Measurements from ENCODE around the gene ARL5B. TPM values are rescaled to one million over a fixed set of nuclear protein-coding genes. Genes with fewer than 3 reads are reported as not detected.

Gene ARL5B
- total RNA-seq, 1 experiment from 2014 or later: 36.3 TPM

DNA sequence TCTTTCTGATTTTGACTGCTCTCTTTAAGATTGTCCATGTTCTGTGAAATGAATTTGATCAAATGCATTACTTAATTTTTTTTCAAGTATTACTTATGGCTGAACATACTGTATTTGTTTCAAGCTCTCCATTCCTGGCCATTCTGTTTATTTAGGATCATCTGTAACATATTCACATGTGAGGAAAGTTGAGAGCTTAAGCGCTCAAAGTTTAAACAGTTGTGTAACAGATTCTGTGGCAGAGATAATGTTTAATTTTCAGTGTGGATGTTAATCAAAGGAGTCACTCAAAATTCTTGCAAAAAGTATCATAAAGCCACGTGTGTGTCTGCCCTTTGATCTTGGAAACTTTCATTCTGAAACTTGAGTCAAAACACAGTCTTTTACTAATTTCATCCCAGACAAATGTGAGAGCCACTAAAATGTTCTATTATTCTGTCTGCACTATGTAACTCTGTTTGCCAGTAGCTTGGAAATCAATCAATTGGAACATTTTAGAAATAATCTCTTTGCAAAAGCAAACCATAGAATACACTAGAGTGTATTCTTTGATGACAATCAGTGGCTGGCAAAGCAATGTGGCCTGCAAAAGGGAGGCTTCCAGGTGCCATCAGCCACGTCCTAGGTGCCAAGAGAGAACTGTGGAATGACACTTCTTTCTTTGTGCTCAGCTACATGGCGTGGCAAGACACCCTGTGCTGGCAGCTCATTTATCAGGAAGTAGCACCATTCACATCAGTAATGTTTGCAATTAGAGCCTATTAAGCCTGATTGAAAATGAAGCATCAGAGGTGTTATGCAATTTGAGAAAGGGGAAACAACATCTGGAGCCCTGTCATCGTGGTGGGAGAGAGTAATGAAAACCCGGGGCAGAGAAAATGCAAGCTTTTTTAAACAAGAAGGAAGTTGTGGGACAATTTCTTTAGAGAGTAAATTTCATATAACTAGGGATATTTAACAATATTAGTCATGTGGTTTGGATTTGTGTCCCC, 40.9 kb downstream of the ARL5B start:
- Histone ChIP-seq H3K9me3 (replicated peaks) (no peaks in the 10 kb centered on the region), H3K27me3 (replicated peaks) (no peaks in the 10 kb centered on the region), H3K36me3 (no peaks in the 10 kb centered on the region), H3K4me3 (no peak overlapping the region), H3K27ac (no peak overlapping the region), H3K4me1 (replicated peaks) (no peaks in the 10 kb centered on the region)
- DNase-seq (ENCODE audit: low read depth in 1 of 2, low spot score in 2 of 2): no peak

DNA sequence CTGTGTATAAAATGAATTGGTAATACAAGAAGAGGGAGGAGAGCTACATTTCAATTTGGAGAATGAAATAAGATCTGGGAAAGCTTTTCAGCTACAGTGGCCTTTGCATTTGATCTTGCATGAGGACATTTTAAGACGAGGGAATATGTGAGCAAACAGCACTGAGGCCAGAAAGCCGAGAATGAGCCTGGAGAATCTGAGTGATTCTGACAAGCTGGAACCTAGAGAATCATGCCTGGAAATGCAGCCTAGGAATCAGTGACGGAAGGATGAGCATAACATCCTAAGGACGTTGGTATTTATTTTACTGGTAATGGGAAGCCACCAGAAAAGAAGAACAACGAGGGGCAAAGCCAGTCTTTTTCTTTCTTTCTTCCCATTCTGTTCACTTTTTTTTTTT, 44.3 kb downstream of the ARL5B start:
- Histone ChIP-seq H3K4me1 (replicated peaks) (no peaks in the 10 kb centered on the region), H3K36me3 (no peaks in the 10 kb centered on the region), H3K27ac (no peak overlapping the region), H3K4me3 (no peak overlapping the region), H3K27me3 (replicated peaks) (no peaks in the 10 kb centered on the region), H3K9me3 (replicated peaks) (no peaks in the 10 kb centered on the region)
- no peak for DNase-seq (ENCODE audit: low read depth in 1 of 2, low spot score in 2 of 2)

DNA sequence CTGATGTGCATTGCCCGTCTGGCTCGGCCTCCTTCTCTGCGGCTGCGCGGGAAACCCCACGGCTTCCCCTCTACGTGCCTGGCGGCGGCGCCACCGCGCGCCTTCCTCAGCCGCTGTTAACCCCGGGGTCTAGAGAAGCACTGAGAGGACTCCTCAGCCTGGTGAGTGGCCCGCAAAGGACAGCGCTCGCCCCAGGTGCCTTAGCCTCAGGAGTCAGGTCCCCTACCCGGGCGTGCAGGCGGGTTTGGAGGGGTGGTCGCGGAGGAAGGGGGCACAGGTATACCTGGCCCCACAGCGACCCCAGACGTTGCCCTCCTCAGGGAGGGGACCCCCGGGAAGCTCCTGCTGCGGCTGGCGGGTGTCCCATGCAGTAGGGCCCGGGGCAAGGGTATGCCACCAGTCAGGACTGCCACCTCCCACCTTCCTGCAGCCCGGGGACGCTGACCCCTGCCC, 51.0 kb downstream of the ARL5B start:
- no peaks in the 10 kb centered on the region for H3K4me1 ChIP-seq (replicated peaks)
- no peak overlapping the region for H3K4me3 ChIP-seq
- H3K36me3 ChIP-seq: no peaks in the 10 kb centered on the region
- no peaks in the 10 kb centered on the region for H3K27me3 ChIP-seq (replicated peaks)
- no peak for DNase-seq (ENCODE audit: low read depth in 1 of 2, low spot score in 2 of 2)
- H3K9me3 ChIP-seq (replicated peaks): no peaks in the 10 kb centered on the region
- no peak overlapping the region for H3K27ac ChIP-seq

DNA sequence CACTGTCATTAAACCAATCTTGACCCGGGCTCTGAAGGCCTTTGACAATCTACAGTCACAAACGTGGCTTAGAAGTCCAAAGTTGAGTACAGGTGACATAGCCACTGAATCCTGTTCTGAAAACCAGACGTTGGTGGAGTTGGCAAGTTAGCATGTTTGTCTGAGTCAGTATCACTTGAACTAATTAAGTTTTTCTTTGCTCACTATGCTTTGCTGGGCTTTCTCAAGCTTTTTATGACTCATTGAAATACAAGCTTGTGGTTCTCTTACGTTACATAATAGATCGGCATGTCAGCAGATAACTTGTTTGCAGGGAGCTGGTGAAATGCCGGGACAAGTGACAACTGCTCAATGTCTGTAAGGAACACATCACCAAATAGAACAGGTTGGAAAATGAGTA, 53.8 kb downstream of the ARL5B start:
- no peaks in the 10 kb centered on the region for H3K36me3 ChIP-seq
- H3K27ac ChIP-seq: no peak overlapping the region
- peak in 1 of 2 experiments; percentile 24 for DNase-seq (ENCODE audit: low read depth in 1 of 2, low spot score in 2 of 2)
- no peaks in the 10 kb centered on the region for H3K4me1 ChIP-seq (replicated peaks)
- no peak overlapping the region for H3K4me3 ChIP-seq
- H3K9me3 ChIP-seq (replicated peaks): no peaks in the 10 kb centered on the region
- no peaks in the 10 kb centered on the region for H3K27me3 ChIP-seq (replicated peaks)

GRCh38 chr10:18718991-18719390, 59.8 kb downstream of the ARL5B start:
- no peaks in the 10 kb centered on the region for H3K9me3 ChIP-seq (replicated peaks)
- H3K27ac ChIP-seq: no peak overlapping the region

DNA sequence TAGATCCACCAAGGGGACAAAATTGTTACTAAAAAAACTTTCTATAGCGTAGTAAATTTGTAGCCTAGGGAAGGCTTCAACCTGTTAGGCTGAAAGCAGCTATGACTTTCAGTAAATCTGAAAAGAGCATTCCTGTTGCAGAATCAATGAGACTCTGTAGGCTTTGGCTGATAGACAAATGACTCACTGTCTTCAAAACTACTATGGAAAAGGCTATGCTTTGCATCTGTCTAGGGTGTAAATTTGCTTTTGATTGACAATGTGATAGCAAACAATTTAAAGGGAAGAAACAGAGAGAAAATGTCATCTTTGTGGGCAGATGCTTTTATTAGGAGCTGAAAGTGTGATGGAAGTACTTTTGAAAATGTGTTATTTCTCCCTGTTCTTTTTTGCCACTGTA, 60.6 kb downstream of the ARL5B start:
- Histone ChIP-seq H3K4me3 (no peak overlapping the region), H3K27ac (no peak overlapping the region), H3K27me3 (replicated peaks) (no peaks in the 10 kb centered on the region), H3K4me1 (replicated peaks) (no peaks in the 10 kb centered on the region), H3K9me3 (replicated peaks) (no peaks in the 10 kb centered on the region), H3K36me3 (no peaks in the 10 kb centered on the region)
- DNase-seq (ENCODE audit: low read depth in 1 of 2, low spot score in 2 of 2): no peak

More at GRCh38 chr10:18718991-18719390, 59.8 kb downstream of the ARL5B start:
- no peaks in the 10 kb centered on the region for H3K27me3 ChIP-seq (replicated peaks)
- no peaks in the 10 kb centered on the region for H3K36me3 ChIP-seq
- no peak overlapping the region for H3K4me3 ChIP-seq
- DNase-seq (ENCODE audit: low read depth in 1 of 2, low spot score in 2 of 2): no peak
- H3K4me1 ChIP-seq (replicated peaks): no peaks in the 10 kb centered on the region

- no peaks in the 10 kb centered on the region for H3K27me3 ChIP-seq (replicated peaks)
- H3K36me3 ChIP-seq: no peaks in the 10 kb centered on the region
- H3K27ac ChIP-seq: no peak overlapping the region
- no peaks in the 10 kb centered on the region for H3K4me1 ChIP-seq (replicated peaks)
- no peaks in the 10 kb centered on the region for H3K9me3 ChIP-seq (replicated peaks)
- no peak for DNase-seq (ENCODE audit: low read depth in 1 of 2, low spot score in 2 of 2)
- H3K4me3 ChIP-seq: no peak overlapping the region
Measured at GRCh38 chr10:18721067-18721466, 61.8 kb downstream of the ARL5B start.

DNA sequence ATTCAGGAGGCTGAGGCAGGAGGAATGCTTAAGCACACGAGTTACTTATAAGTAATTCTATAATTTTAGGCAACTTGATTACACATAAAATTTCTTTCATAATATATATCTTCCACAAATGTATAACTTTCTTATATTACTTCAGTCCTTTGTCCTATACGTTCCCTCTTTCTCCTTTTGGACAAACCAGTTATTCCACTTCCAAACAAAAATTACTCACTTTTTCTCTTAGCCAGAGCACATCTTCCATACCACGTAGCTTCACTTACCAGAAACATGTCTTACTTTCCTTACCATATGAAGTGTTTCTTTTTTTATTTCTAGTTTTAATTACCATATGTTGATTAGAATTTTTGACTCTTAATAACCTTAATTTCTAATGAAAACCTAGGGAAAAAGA, 64.6 kb downstream of the ARL5B start:
- H3K4me1 ChIP-seq (replicated peaks): no peaks in the 10 kb centered on the region
- no peak overlapping the region for H3K4me3 ChIP-seq
- H3K36me3 ChIP-seq: no peaks in the 10 kb centered on the region
- DNase-seq (ENCODE audit: low read depth in 1 of 2, low spot score in 2 of 2): no peak
- H3K9me3 ChIP-seq (replicated peaks): no peaks in the 10 kb centered on the region
- H3K27ac ChIP-seq: no peak overlapping the region
- no peaks in the 10 kb centered on the region for H3K27me3 ChIP-seq (replicated peaks)

Other genes starting within 250 kb of the ARL5B start
- 3.2 and 8.4 TPM in 2 replicates for gene NSUN6, start 7.8 kb upstream of the ARL5B start, total RNA-seq (2014; rRNA removed; shearing (Covaris generic))